Vagina (tissue), 2 donors: ENCODE data around the gene KIRREL3.

ENCODE experiments used
- CTCF ChIP-seq, 3 experiments: fragments of 450-650 bp in 2 of 3; fragments of 200-600 bp in 1 of 3; sonication (generic) in 1 of 3; IDR thresholded peaks; one replicate each; pipeline ENCODE4 v1.5.1; 2017 to 2019; ENCODE audit warnings: antibody characterized with exemption in 3 of 3, mild to moderate bottlenecking in 2 of 3, moderate library complexity in 2 of 3
- POLR2A ChIP-seq, 2 donors: fragments of 450-650 bp; IDR thresholded peaks; one replicate each; pipeline ENCODE4 v1.6.1; 2017; ENCODE audit warnings: antibody characterized with exemption in 2 of 2, mild to moderate bottlenecking in 2 of 2, moderate library complexity in 2 of 2
- POLR2AphosphoS5 ChIP-seq, 2 donors: sonication (generic); formaldehyde crosslinking; IDR thresholded peaks; one replicate each; pipeline ENCODE4 v1.9.0; 2017; ENCODE audit warnings: antibody characterized with exemption in 2 of 2, mild to moderate bottlenecking in 2 of 2, low read depth in 1 of 2; ENCODE audit not compliant: insufficient read depth in 1 of 2

GRCh38 chr11:126863294-126863997, 137.1 kb downstream of the KIRREL3 start:
- TF ChIP-seq CTCF (IDR thresholded peaks at IDR 0.05): no peak
- no peak for TF ChIP-seq POLR2A (IDR thresholded peaks at IDR 0.05)
- no peak for TF ChIP-seq POLR2AphosphoS5 (IDR thresholded peaks at IDR 0.05; ENCODE audit: insufficient read depth in 1 of 2, low read depth in 1 of 2)
